A673 (cell line): ENCODE measurements around the gene PAX7. TPM values are rescaled to one million over a fixed set of nuclear protein-coding genes. Genes with fewer than 3 reads are reported as not detected.

Source experiments
- BruUV-seq: library from RNA; stranded (reverse); fragments of 400-500 nt; replicated peaks from 2 replicates; lab custom pipeline; 2021; lab: Mats Ljungman, UMichigan
- CTCF ChIA-PET: fragments of 300-600 bp; sonication (Branson Sonifier 250); formaldehyde crosslinking; loops from one replicate; lab custom pipeline; 2022; ENCODE audit warnings: antibody characterized with exemption; lab: Charles Lee
- POLR2A ChIA-PET: fragments of 300-600 bp; sonication (Branson Sonifier 250); formaldehyde crosslinking; loops from one replicate; lab custom pipeline; 2022; ENCODE audit warnings: antibody characterized with exemption; ENCODE audit not compliant: low non-redundant PET; lab: Charles Lee
- DNase-seq: peaks from one replicate; pipeline ENCODE4 v3.0.0-alpha.2; 2015; ENCODE audit warnings: low spot score
- H3K27ac ChIP-seq: fragments of 200-600 bp; sonication (generic); 2 replicates; pipeline ENCODE4 v1.5.1; 2016; ENCODE audit warnings: mixed run types, low read depth, mild to moderate bottlenecking, mixed read lengths, antibody characterized with exemption, low read length; ENCODE audit not compliant: poor library complexity, severe bottlenecking
- H3K27me3 ChIP-seq: fragments of 200-600 bp; sonication (generic); replicated peaks from 2 replicates; pipeline ENCODE4 v1.6.1; 2017; ENCODE audit warnings: mixed run types, low read depth, mild to moderate bottlenecking, mixed read lengths, antibody characterized with exemption, low read length; ENCODE audit not compliant: insufficient read depth, poor library complexity
- H3K36me3 ChIP-seq: fragments of 200-600 bp; sonication (generic); 2 replicates; pipeline ENCODE4 v1.6.1; 2016; ENCODE audit warnings: mixed run types, mild to moderate bottlenecking, mixed read lengths, antibody characterized with exemption, low read length; ENCODE audit not compliant: insufficient read depth, poor library complexity, severe bottlenecking
- H3K4me1 ChIP-seq: fragments of 200-600 bp; sonication (generic); 2 replicates; pipeline ENCODE4 v1.6.1; 2017; ENCODE audit warnings: mixed run types, mild to moderate bottlenecking, mixed read lengths, antibody characterized with exemption, low read length; ENCODE audit not compliant: insufficient read depth, poor library complexity, severe bottlenecking
- H3K4me3 ChIP-seq: fragments of 200-600 bp; sonication (generic); 2 replicates; pipeline ENCODE4 v1.5.1; 2016; ENCODE audit warnings: low read depth, mixed run types, mild to moderate bottlenecking, mixed read lengths, low read length; ENCODE audit not compliant: poor library complexity, severe bottlenecking
- H3K9me3 ChIP-seq: fragments of 200-600 bp; sonication (generic); 2 replicates; pipeline ENCODE4 v1.6.1; 2016; ENCODE audit warnings: mixed run types, low read depth, mild to moderate bottlenecking, mixed read lengths, antibody characterized with exemption, low read length; ENCODE audit not compliant: poor library complexity, severe bottlenecking
- EZH2 ChIP-seq: fragments of 200-600 bp; sonication (generic); IDR thresholded peaks from 2 replicates; pipeline ENCODE4 v1.6.1; 2017; ENCODE audit warnings: borderline replicate concordance, low read depth, mild to moderate bottlenecking, mixed read lengths, antibody characterized with exemption, low read length; ENCODE audit not compliant: poor library complexity, severe bottlenecking
- intact Hi-C: fragments of 100-400 bp; cut with micrococcal nuclease; formaldehyde crosslinking; loops from one replicate; pipeline ENCODE4 v1.10.0; 2022; ENCODE audit not compliant: unreplicated experiment
- total RNA-seq: library from RNA; stranded (reverse); gene quantifications from 2 replicates; pipeline ENCODE4 v1.2.3, GENCODE V29; 2021
- TF ChIP-seq, protein P1 (sequence below): fragments of 300-800, 200-600 bp; sonication (generic); conservative IDR thresholded peaks from 2 replicates; pipeline ENCODE4 v1.5.1; 2017; ENCODE audit warnings: low read depth, mild to moderate bottlenecking, antibody characterized with exemption, low read length, moderate library complexity, mixed read lengths

Gene PAX7
- total RNA-seq, 1 experiment from 2014 or later: 36.5 TPM

DNA sequence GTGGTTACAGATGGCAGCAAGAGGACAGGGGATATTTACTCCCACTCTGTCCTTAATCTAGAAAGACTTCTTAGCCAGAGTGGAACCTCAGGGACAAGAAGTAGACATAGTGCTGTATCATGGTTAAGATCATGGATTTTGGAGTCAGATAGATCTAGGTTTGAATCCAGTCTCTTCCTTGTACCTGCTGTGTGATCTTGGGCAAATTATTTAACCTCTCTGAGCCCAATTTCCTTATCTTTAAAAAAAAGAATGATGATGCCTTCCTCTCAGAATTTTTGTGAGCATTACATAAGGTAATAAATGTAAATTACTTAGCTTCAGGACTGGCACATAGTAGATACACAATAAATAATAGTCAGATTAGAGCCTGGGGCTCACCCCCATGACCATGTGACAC is 150.4 kb downstream of the PAX7 start:
- no peak for TF ChIP-seq EZH2
- TF ChIP-seq, protein P1, sequence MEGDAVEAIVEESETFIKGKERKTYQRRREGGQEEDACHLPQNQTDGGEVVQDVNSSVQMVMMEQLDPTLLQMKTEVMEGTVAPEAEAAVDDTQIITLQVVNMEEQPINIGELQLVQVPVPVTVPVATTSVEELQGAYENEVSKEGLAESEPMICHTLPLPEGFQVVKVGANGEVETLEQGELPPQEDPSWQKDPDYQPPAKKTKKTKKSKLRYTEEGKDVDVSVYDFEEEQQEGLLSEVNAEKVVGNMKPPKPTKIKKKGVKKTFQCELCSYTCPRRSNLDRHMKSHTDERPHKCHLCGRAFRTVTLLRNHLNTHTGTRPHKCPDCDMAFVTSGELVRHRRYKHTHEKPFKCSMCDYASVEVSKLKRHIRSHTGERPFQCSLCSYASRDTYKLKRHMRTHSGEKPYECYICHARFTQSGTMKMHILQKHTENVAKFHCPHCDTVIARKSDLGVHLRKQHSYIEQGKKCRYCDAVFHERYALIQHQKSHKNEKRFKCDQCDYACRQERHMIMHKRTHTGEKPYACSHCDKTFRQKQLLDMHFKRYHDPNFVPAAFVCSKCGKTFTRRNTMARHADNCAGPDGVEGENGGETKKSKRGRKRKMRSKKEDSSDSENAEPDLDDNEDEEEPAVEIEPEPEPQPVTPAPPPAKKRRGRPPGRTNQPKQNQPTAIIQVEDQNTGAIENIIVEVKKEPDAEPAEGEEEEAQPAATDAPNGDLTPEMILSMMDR: no peak
- H3K27me3 ChIP-seq: no peaks in the 10 kb centered on the region
- intact Hi-C loops: no loop called here
- H3K36me3 ChIP-seq: no peaks in the 10 kb centered on the region
- POLR2A ChIA-PET: no interaction called here
- DNase-seq: no peak
- CTCF ChIA-PET: no interaction called here
- no TSS peak for BruUV-seq
- H3K4me3 ChIP-seq: no peak overlapping the region
- H3K9me3 ChIP-seq: no peaks in the 10 kb centered on the region
- no peak overlapping the region for H3K27ac ChIP-seq
- no peaks in the 10 kb centered on the region for H3K4me1 ChIP-seq

DNA sequence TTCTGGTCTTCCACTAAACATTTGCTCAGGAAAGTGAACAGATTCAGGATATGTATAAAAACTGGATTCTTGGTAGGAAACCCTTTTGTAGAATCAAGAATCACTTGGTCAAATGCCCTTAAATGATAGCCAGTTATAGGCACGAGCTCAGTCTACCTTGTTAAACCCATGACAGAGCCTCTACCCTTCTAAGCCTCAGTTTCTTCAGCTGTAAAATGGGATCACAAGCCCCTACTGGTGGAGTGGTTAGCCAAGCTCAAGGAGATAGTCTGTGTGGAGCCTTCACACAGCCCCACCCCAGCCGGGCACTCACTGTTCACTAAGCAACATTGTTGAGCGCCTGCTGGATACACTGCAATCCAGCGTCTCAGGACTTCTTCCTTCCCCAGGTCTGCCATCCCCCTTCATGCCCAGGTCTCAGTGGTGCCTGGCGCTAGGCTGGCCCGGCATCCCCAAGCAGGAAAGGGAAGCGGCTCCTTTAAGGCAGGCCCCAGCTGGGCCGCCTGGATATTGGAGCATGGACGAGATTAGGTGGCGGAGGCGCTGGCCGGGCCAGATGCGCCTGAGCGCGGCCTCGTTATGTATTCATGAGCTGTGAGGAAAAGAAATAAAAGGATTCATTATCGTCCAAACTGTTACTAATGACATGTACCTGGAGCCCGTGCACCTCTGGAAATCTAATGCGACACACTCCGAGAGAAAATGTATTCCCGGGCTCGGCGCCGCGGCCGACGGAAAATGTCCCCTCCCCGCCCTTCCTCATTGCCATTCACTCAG is 153.2 kb downstream of the PAX7 start:
- intact Hi-C loops: no loop called here
- ChIA-PET CTCF (interaction anchor here (0.5 kb wide), 1 partner anchor 86 kb away, joined by 4 read pairs; no protein-coding TSS in a partner anchor), POLR2A (no interaction called here)
- Histone ChIP-seq H3K36me3 (no peaks in the 10 kb centered on the region), H3K4me3 (no peak overlapping the region), H3K27ac (no peak overlapping the region), H3K27me3 (no peaks in the 10 kb centered on the region), H3K9me3 (no peaks in the 10 kb centered on the region), H3K4me1 (no peaks in the 10 kb centered on the region)
- no TSS peak for BruUV-seq
- DNase-seq: no peak
- TF ChIP-seq EZH2: no peak
- TF ChIP-seq, protein P1: no peak

DNA sequence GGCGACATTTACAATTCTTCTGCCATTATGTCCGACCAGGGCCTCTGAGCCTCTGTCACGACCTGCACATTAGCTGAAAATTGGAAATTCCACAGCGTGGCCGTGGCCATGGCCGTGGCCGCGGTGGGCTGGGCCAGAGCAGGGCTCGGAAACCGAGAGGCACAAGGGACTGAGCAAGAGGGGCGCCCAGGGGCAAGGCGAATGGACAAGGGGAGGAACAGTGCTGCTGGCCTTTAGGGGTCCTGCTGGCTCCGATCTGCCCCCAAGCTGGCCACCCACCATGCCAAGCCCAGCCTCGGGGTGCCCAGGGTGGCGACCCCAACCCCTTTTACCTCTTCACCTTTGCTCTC is 153.8 kb downstream of the PAX7 start:
- no peaks in the 10 kb centered on the region for H3K27me3 ChIP-seq
- intact Hi-C loops: no loop called here
- no peak for DNase-seq
- H3K36me3 ChIP-seq: no peaks in the 10 kb centered on the region
- POLR2A ChIA-PET: no interaction called here
- H3K4me3 ChIP-seq: no peak overlapping the region
- no peaks in the 10 kb centered on the region for H3K9me3 ChIP-seq
- H3K4me1 ChIP-seq: no peaks in the 10 kb centered on the region
- TF ChIP-seq EZH2: no peak
- TF ChIP-seq, protein P1: no peak
- H3K27ac ChIP-seq: no peak overlapping the region
- no TSS peak for BruUV-seq
- CTCF ChIA-PET: no interaction called here
